Fibroblast of lung (primary cell): Measurements from ENCODE around the gene ERVW-1.

ENCODE experiments used
- CTCF ChIP-seq, 2 donors: IDR thresholded peaks in 1 of 2; conservative IDR thresholded peaks in 1 of 2; 1 replicate in 1 of 2; 2 replicates in 1 of 2; pipeline ENCODE4 v1.5.1; 2011 to 2012; ENCODE audit warnings: low read length in 2 of 2, control low read depth in 1 of 2, inconsistent platforms in 1 of 2, low read depth in 1 of 2, mild to moderate bottlenecking in 1 of 2
- EZH2 ChIP-seq: IDR thresholded peaks from 2 replicates; pipeline ENCODE4 v1.5.1; 2012; ENCODE audit warnings: low read length, control low read depth, mild to moderate bottlenecking; ENCODE audit errors: missing control alignments

DNA sequence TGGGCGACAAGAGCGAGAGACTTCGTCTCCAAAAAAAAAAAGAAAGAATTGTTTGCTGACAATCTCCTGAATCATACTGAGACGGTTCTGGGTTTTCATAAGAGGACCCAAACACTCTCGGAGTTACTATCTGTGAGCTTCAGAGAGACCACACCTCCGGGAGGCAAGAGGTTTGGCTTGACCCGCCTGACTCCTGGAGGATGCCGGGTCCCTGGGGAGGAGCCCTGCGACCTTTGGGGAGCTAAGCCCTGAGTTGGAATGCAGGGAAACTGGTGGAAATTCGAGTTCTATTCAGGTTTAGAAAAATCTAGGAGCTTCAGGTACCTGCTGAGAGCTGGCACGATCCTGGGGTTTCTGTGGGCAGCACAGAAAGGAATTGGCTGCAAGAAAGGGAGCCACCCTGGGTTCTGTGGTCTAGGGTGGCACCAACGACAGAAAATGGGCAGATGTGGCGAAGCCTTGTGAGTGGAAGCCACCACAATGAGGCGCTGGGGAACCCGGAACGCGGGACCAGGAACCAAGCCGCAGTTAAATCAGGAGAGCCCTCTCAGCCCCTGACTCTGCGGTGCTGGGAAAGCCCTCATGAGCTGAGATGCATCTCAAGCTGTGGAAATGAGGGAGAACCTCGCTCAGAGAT is 52.3 kb downstream of the ERVW-1 start:
- no peak for TF ChIP-seq EZH2
- TF ChIP-seq CTCF (conservative IDR thresholded peaks at IDR 0.05 in 1 of 2, IDR thresholded peaks at IDR 0.05 in 1 of 2; ENCODE audit: low read depth in 1 of 2, low read length in 2 of 2) = no peak
